B cell (primary cell): Measurements from ENCODE around the gene GDF7. TPM values are rescaled to one million over a fixed set of nuclear protein-coding genes. Genes with fewer than 3 reads are reported as not detected.

Experiments
- ATAC-seq: fragments of 200-7000 bp; cut with Tn5 transposase; one replicate; pipeline ENCODE4 v1.10.0; 2021; ENCODE audit warnings: low read depth, mild to moderate bottlenecking, moderate number of reproducible peaks, moderate library complexity
- CTCF ChIA-PET: fragments of 350-600 bp; sonication (Branson Sonifier 250); formaldehyde crosslinking; loops from one replicate; lab custom pipeline; 2021; ENCODE audit warnings: antibody characterized with exemption, inconsistent platforms; lab: Charles Lee
- POLR2A ChIA-PET: fragments of 350-600 bp; sonication (Branson Sonifier 250); formaldehyde crosslinking; loops from one replicate; lab custom pipeline; 2021; ENCODE audit warnings: antibody characterized with exemption; lab: Charles Lee
- DNase-seq: peaks from one replicate; pipeline ENCODE4 v3.0.0; 2013
- H2AFZ ChIP-seq: 2 replicates; pipeline ENCODE4 v1.6.1; 2012; ENCODE audit warnings: mild to moderate bottlenecking, low read depth, low read length; ENCODE audit not compliant: insufficient read depth, poor library complexity, severe bottlenecking
- H3K27ac ChIP-seq, 2 donors: 1 replicate in 1 of 2; 2 replicates in 1 of 2; pipeline ENCODE4 v1.5.1; 2012 to 2013; ENCODE audit warnings: low read length in 2 of 2, mild to moderate bottlenecking in 2 of 2, moderate library complexity in 1 of 2
- H3K27me3 ChIP-seq, 4 experiments: fragments of 200-600 bp in 1 of 4; sonication (generic) in 1 of 4; replicated peaks in 1 of 4; 1 replicate in 2 of 4; 2 replicates in 2 of 4; pipeline versions ENCODE4 v1.6.1 to v1.7.0; 2013 to 2016; ENCODE audit warnings: low read length in 3 of 4, mild to moderate bottlenecking in 2 of 4, mixed read lengths in 1 of 4, moderate library complexity in 1 of 4; ENCODE audit not compliant: insufficient read depth in 4 of 4, control insufficient read depth in 3 of 4; ENCODE audit errors: control extremely low read depth in 1 of 4
- H3K36me3 ChIP-seq, 2 experiments: replicated peaks in 1 of 2; 1 replicate in 1 of 2; 2 replicates in 1 of 2; pipeline versions ENCODE4 v1.6.1 to v1.7.1; 2013; ENCODE audit warnings: low read length in 1 of 2; ENCODE audit not compliant: insufficient read depth in 2 of 2, control insufficient read depth in 1 of 2; ENCODE audit errors: control extremely low read depth in 1 of 2, extremely low read depth in 1 of 2
- H3K4me1 ChIP-seq, 2 donors: fragments of 200-600 bp in 1 of 2; sonication (generic) in 1 of 2; 1 replicate in 1 of 2; 2 replicates in 1 of 2; pipeline versions ENCODE4 v1.5.1 to v1.6.1; 2013 to 2017; ENCODE audit warnings: low read length in 2 of 2; ENCODE audit not compliant: control insufficient read depth in 2 of 2, insufficient read depth in 2 of 2
- H3K4me2 ChIP-seq: replicated peaks from 2 replicates; pipeline ENCODE3; 2012; ENCODE audit warnings: mild to moderate bottlenecking, low read depth, low read length; ENCODE audit not compliant: poor library complexity, severe bottlenecking
- H3K4me3 ChIP-seq, 5 experiments: fragments of 200-600 bp in 1 of 5; sonication (generic) in 1 of 5; 1 replicate in 3 of 5; 2 replicates in 2 of 5; pipeline versions ENCODE4 v1.5.1 to v1.7.0; 2011 to 2016; ENCODE audit warnings: low read length in 4 of 5, mild to moderate bottlenecking in 4 of 5, low read depth in 2 of 5, control low read depth in 1 of 5, moderate library complexity in 1 of 5; ENCODE audit not compliant: insufficient read depth in 1 of 5; ENCODE audit errors: control extremely low read depth in 1 of 5, extremely low read depth in 1 of 5
- H3K79me2 ChIP-seq: fragments of 200-600 bp; sonication (generic); one replicate; pipeline ENCODE4 v1.6.0; 2016; ENCODE audit warnings: low read length; ENCODE audit not compliant: control insufficient read depth, insufficient read depth
- H3K9ac ChIP-seq: fragments of 200-600 bp; sonication (generic); 2 replicates; pipeline ENCODE4 v1.6.1; 2017; ENCODE audit warnings: mild to moderate bottlenecking, low read length, moderate library complexity
- H3K9me3 ChIP-seq, 3 donors: one replicate each; pipeline versions ENCODE4 v1.6.1 to v1.7.1; 2013; ENCODE audit warnings: low read length in 2 of 3; ENCODE audit not compliant: control insufficient read depth in 2 of 3, insufficient read depth in 1 of 3; ENCODE audit errors: control extremely low read depth in 1 of 3
- H4K20me1 ChIP-seq: 2 replicates; pipeline ENCODE4 v1.6.0; 2012; ENCODE audit warnings: mild to moderate bottlenecking, low read length; ENCODE audit not compliant: insufficient read depth, control insufficient read depth, poor library complexity, severe bottlenecking
- H3K27ac Mint-ChIP-seq: one replicate; pipeline ENCODE4 v1.8.0; 2021; ENCODE audit warnings: mixed read lengths
- H3K27me3 Mint-ChIP-seq: one replicate; pipeline ENCODE4 v1.8.0; 2021; ENCODE audit warnings: mixed read lengths
- H3K4me1 Mint-ChIP-seq: one replicate; pipeline ENCODE4 v1.8.0; 2021; ENCODE audit warnings: mixed read lengths
- H3K4me3 Mint-ChIP-seq: one replicate; pipeline ENCODE4 v1.8.0; 2021; ENCODE audit warnings: mixed read lengths
- H3K9me3 Mint-ChIP-seq: one replicate; pipeline ENCODE4 v1.8.0; 2022; ENCODE audit warnings: mixed read lengths; ENCODE audit not compliant: insufficient read depth
- CTCF ChIP-seq: fragments of 200-600 bp; IDR thresholded peaks from one replicate; pipeline ENCODE4 v1.8.0; 2022; ENCODE audit warnings: antibody characterized with exemption, mild to moderate bottlenecking
- EZH2 ChIP-seq: IDR thresholded peaks from 2 replicates; pipeline ENCODE4 v1.6.1; 2012; ENCODE audit warnings: borderline replicate concordance, low read depth, mild to moderate bottlenecking, moderate library complexity, low read length; ENCODE audit not compliant: insufficient read depth, poor library complexity, severe bottlenecking
- WGBS: methylation state at CpG from one replicate; pipeline ENCODE4 v1.1.5; 2013; ENCODE audit warnings: missing lambda C conversion rate; ENCODE audit not compliant: insufficient coverage; 5-methylcytosine and 5-hydroxymethylcytosine counted together
- intact Hi-C: fragments of 100-400 bp; cut with micrococcal nuclease; formaldehyde crosslinking; loops from one replicate; pipeline ENCODE4 v1.10.0; 2022
- polyA plus RNA-seq: library from polyadenylated mRNA; depleted of rRNA; stranded (reverse); fragments of >200 nt; gene quantifications from 2 replicates; pipeline ENCODE4 v1.2.3, GENCODE V29; 2012
- total RNA-seq, 2 donors: library from RNA; stranded (reverse); fragments of 120-200 nt in 1 of 2; gene quantifications; 1 replicate in 1 of 2; 2 replicates in 1 of 2; pipeline versions ENCODE4 v1.2.3 to v1.2.4, GENCODE V29; 2013 to 2022

Gene GDF7
- total and polyA plus RNA-seq, 2 donors (not counting 1 experiment from before 2014, with no cell fraction given): 7.0 to 15.3 TPM

GRCh38 chr2:20704886-20705285 is 37.9 kb downstream of the GDF7 start:
- 100% methylated on average over 1 of the region's 1 CpG for WGBS
- H3K9ac ChIP-seq: no peak overlapping the region

GRCh38 chr2:20706217-20706616 is 39.3 kb downstream of the GDF7 start:
- ChIA-PET CTCF (interaction anchor here (1.0 to 1.5 kb wide), 2 partner anchors 45 to 256 kb away, joined by 3 to 4 read pairs; no protein-coding TSS in a partner anchor), POLR2A (no interaction called here)
- H3K4me1 Mint-ChIP-seq: peaks cover 8% of the 10 kb centered on the region
- H3K4me2 ChIP-seq: no peak overlapping the region
- DNase-seq (no peak), ATAC-seq (no peak)
- no peaks in the 10 kb centered on the region for H4K20me1 ChIP-seq
- 100% methylated on average over 1 of the region's 2 CpGs for WGBS
- H3K4me1 ChIP-seq: peaks cover 0 to 2% of the 10 kb centered on the region in 2 donors
- H3K79me2 ChIP-seq: peaks cover 5% of the 10 kb centered on the region
- TF ChIP-seq CTCF (no peak), EZH2 (no peak)
- H3K9ac ChIP-seq: no peak overlapping the region
- H3K27me3 Mint-ChIP-seq: no peaks in the 10 kb centered on the region
- no peak overlapping the region for H2AFZ ChIP-seq
- no peak overlapping the region for H3K4me3 ChIP-seq
- intact Hi-C loops: no loop called here
- no peak overlapping the region for H3K27ac ChIP-seq
- H3K9me3 ChIP-seq: peaks cover 0 to 3% (median under 1%) of the 10 kb centered on the region in 3 donors
- no peaks in the 10 kb centered on the region for H3K27me3 ChIP-seq
- H3K36me3 ChIP-seq: peaks cover 0 to 3% of the 10 kb centered on the region in 2 experiments
- H3K4me3 Mint-ChIP-seq: no peak overlapping the region
- H3K27ac Mint-ChIP-seq: no peak overlapping the region
- no peaks in the 10 kb centered on the region for H3K9me3 Mint-ChIP-seq

More at GRCh38 chr2:20704886-20705285, 37.9 kb downstream of the GDF7 start:
- H3K36me3 ChIP-seq: peaks cover 0 to 3% of the 10 kb centered on the region in 2 experiments
- H3K4me1 ChIP-seq: peaks cover 2 to 5% of the 10 kb centered on the region in 2 donors
- Mint-ChIP-seq H3K4me1 (peaks cover 11% of the 10 kb centered on the region), H3K27ac (no peak overlapping the region), H3K27me3 (no peaks in the 10 kb centered on the region), H3K9me3 (no peaks in the 10 kb centered on the region), H3K4me3 (no peak overlapping the region)
- H4K20me1 ChIP-seq: no peaks in the 10 kb centered on the region
- TF ChIP-seq CTCF (no peak), EZH2 (no peak)
- DNase-seq (no peak), ATAC-seq (no peak)
- H3K27ac ChIP-seq: no peak overlapping the region
- POLR2A ChIA-PET: no interaction called here
- intact Hi-C loops: loop anchor here (5.0 kb wide), 1 partner anchor 32 kb away; no protein-coding TSS in a partner anchor
- H3K79me2 ChIP-seq: peaks cover 5% of the 10 kb centered on the region
- CTCF ChIA-PET: no interaction called here
- peaks cover 0 to 3% (median 0%) of the 10 kb centered on the region in 3 donors for H3K9me3 ChIP-seq
- H2AFZ ChIP-seq: no peak overlapping the region
- H3K4me2 ChIP-seq: no peak overlapping the region
- no peaks in the 10 kb centered on the region for H3K27me3 ChIP-seq
- no peak overlapping the region for H3K4me3 ChIP-seq
